GM06990 (cell line): Measurements from ENCODE around the gene ITPRID1.

Experiments used
- DNase-seq: peaks from one replicate; pipeline ENCODE4 v3.0.0-alpha.2; 2011; ENCODE audit not compliant: insufficient read length; ENCODE audit errors: extremely low read depth
- H3K27me3 ChIP-seq: replicated peaks from 2 replicates; pipeline ENCODE4 v1.6.0; 2011; ENCODE audit warnings: low read length; ENCODE audit not compliant: control insufficient read depth, insufficient read depth
- H3K36me3 ChIP-seq: 2 replicates; pipeline ENCODE4 v1.5.1; 2011; ENCODE audit warnings: low read length; ENCODE audit not compliant: control insufficient read depth, insufficient read depth
- H3K4me3 ChIP-seq: replicated peaks from 2 replicates; pipeline ENCODE4 v1.5.1; 2011; ENCODE audit warnings: low read depth, mild to moderate bottlenecking, control low read depth, low read length
- CTCF ChIP-seq: IDR thresholded peaks from 2 replicates; pipeline ENCODE4 v1.5.1; 2011; ENCODE audit warnings: low read length, control low read depth, mild to moderate bottlenecking, inconsistent platforms; ENCODE audit not compliant: insufficient read depth, poor library complexity, severe bottlenecking

ITPRID1 gene

GRCh38 chr7:31476073-31476745, 37.7 kb upstream of the ITPRID1 start:
- no peak for DNase-seq
- H3K27me3 ChIP-seq: no peaks in the 10 kb centered on the region

GRCh38 chr7:31476941-31477677, 36.8 kb upstream of the ITPRID1 start:
- DNase-seq: no peak
- no peaks in the 10 kb centered on the region for H3K36me3 ChIP-seq
- no peak overlapping the region for H3K4me3 ChIP-seq
- no peaks in the 10 kb centered on the region for H3K27me3 ChIP-seq
- no peak for TF ChIP-seq CTCF

More at GRCh38 chr7:31476073-31476745, 37.7 kb upstream of the ITPRID1 start:
- TF ChIP-seq CTCF: peak; percentile 35
- Histone ChIP-seq H3K36me3 (no peaks in the 10 kb centered on the region), H3K4me3 (no peak overlapping the region)

GRCh38 chr7:31478018-31478417, 35.9 kb upstream of the ITPRID1 start:
- Histone ChIP-seq H3K36me3 (no peaks in the 10 kb centered on the region), H3K4me3 (no peak overlapping the region), H3K27me3 (no peaks in the 10 kb centered on the region)
- TF ChIP-seq CTCF: no peak
- DNase-seq: no peak

GRCh38 chr7:31478721-31479120, 35.2 kb upstream of the ITPRID1 start:
- H3K36me3 ChIP-seq: no peaks in the 10 kb centered on the region
- no peak for TF ChIP-seq CTCF
- no peak overlapping the region for H3K4me3 ChIP-seq
- DNase-seq: peak; percentile 14
- no peaks in the 10 kb centered on the region for H3K27me3 ChIP-seq

- H3K4me3 ChIP-seq: no peak overlapping the region
- no peaks in the 10 kb centered on the region for H3K36me3 ChIP-seq
- no peaks in the 10 kb centered on the region; the same call in 1 of the 2 replicates for H3K27me3 ChIP-seq
- DNase-seq: no peak
- TF ChIP-seq CTCF: no peak
Observed at GRCh38 chr7:31487071-31487470, 26.8 kb upstream of the ITPRID1 start.
